SK-N-MC (cell line): ENCODE results near the gene CCT7.

Experiments
- EZH2 ChIP-seq: fragments of 200-600 bp; sonication (generic); IDR thresholded peaks from one replicate; pipeline ENCODE4 v1.6.1; 2017; ENCODE audit warnings: antibody characterized with exemption
- FOXP2 ChIP-seq: optimal IDR thresholded peaks from 2 replicates; pipeline ENCODE3; 2011; ENCODE audit warnings: mild to moderate bottlenecking, moderate library complexity; ENCODE audit not compliant: insufficient read depth; ENCODE audit errors: extremely low read length, control extremely low read depth
- POLR2AphosphoS5 ChIP-seq: IDR thresholded peaks from 2 replicates; pipeline ENCODE4 v1.6.1; 2012; ENCODE audit warnings: mild to moderate bottlenecking, low read depth, low read length, borderline replicate concordance

GRCh38 chr2:73266061-73266901, 32.2 kb downstream of the CCT7 start:
- TF ChIP-seq POLR2AphosphoS5: no peak
- TF ChIP-seq EZH2: no peak
- no peak for TF ChIP-seq FOXP2
